GM19397 (cell line): Measurements from ENCODE around the gene SCART1.
"Not testable (repeated sequence)": the region's sequence is repeated elsewhere in the genome, so short reads cannot be mapped to it uniquely, and the experiment has no call there.

ENCODE experiments used
- ATAC-seq: cut with Tn5 transposase; IDR thresholded peaks from one replicate; pipeline ENCODE4 v1.9.1; 2021; ENCODE audit warnings: mild to moderate bottlenecking, moderate library complexity; ENCODE audit not compliant: unreplicated experiment

The SCART1 gene

DNA sequence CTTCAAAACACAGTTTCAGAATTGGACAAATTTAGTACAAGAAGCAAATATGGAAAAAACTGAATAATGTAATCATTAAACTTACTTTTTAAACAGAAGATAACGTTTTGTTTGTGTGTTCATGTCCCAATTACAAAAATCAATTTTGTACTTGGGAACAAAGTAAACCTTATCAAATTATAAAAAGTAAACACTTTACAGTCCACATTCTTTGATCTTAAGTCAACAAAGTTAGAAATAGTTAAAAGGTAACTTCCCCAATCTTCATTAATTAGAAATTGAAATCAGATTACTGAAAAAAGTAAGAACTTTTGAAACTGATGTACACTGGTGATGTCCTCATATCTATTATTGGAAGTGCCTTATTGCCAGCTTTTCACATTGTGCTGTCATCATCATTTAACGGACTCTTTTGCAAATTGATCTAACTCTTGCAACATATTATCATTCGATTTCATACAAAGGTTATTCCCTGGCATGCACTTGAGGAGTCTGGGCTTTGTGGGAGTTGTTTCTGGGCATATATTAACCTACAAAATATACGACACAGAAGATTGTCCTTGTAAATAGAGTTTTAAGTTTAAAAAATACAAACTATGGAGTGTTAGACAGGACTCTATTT lies 58.3 kb downstream of the SCART1 start:
- no peak for ATAC-seq

- ATAC-seq: no peak
Observed at GRCh38 chr10:133515471-133515870, 61.7 kb downstream of the SCART1 start.

DNA sequence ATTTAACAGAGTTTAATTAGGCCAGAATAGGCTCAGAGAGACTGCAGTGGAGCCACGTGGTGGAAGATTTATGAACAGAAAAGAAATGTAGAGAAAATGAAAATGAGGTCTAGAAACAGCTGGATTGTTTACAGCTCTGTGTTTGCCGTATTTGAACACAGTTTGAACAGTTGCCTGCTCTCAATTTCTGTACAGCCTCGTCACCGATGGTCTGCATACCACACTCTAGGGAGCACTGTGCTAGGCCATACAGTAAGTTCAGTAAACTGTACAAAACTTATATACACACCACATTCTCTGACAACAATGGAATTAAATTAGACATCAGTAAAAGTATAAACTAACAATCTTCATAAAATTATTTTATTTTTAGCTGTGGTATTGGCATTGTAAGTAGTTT lies 62.3 kb downstream of the SCART1 start:
- ATAC-seq: no peak

- not testable (repeated sequence) for ATAC-seq
Observed at GRCh38 chr10:133518517-133518916, 64.8 kb downstream of the SCART1 start.
